DOHH2 (cell line): Measurements from ENCODE around the gene ZFAND3.

ENCODE experiments used
- H3F3A ChIP-seq: fragments of 200-600 bp; sonication (generic), shearing (Covaris generic); 2 replicates; pipeline ENCODE4 v1.6.0; 2016; ENCODE audit warnings: antibody characterized with exemption, mild to moderate bottlenecking; ENCODE audit not compliant: control insufficient read depth, insufficient read depth
- H3K27ac ChIP-seq: fragments of 200-600 bp; sonication (generic); 2 replicates; pipeline ENCODE4 v1.5.1; 2014; ENCODE audit warnings: low read depth, mild to moderate bottlenecking, low read length, moderate library complexity
- H3K27me3 ChIP-seq: fragments of 200-600 bp; sonication (generic); 2 replicates; pipeline ENCODE4 v1.6.1; 2014; ENCODE audit warnings: mild to moderate bottlenecking, low read length, mixed read lengths; ENCODE audit not compliant: control insufficient read depth
- H3K36me3 ChIP-seq: fragments of 200-600 bp; sonication (generic); 2 replicates; pipeline ENCODE4 v1.6.1; 2014; ENCODE audit warnings: mild to moderate bottlenecking, low read length, moderate library complexity, mixed read lengths; ENCODE audit not compliant: control insufficient read depth
- H3K4me1 ChIP-seq: fragments of 200-600 bp; sonication (generic); 2 replicates; pipeline ENCODE4 v1.6.1; 2014; ENCODE audit warnings: mild to moderate bottlenecking, low read length, mixed read lengths; ENCODE audit not compliant: control insufficient read depth
- H3K4me2 ChIP-seq: fragments of 200-600 bp; sonication (generic); 2 replicates; pipeline ENCODE4 v1.6.0; 2014; ENCODE audit warnings: mild to moderate bottlenecking, low read length, moderate library complexity
- H3K4me3 ChIP-seq: fragments of 200-600 bp; sonication (generic); 2 replicates; pipeline ENCODE4 v1.5.1; 2014; ENCODE audit warnings: mild to moderate bottlenecking, low read length, mixed read lengths
- H3K79me2 ChIP-seq: fragments of 200-600 bp; sonication (generic); 2 replicates; pipeline ENCODE4 v1.6.1; 2014; ENCODE audit warnings: mild to moderate bottlenecking, low read length, mixed read lengths; ENCODE audit not compliant: control insufficient read depth
- H3K9me2 ChIP-seq: fragments of 200-600 bp; sonication (generic); replicated peaks from 2 replicates; pipeline ENCODE4 v1.6.1; 2014; ENCODE audit warnings: mild to moderate bottlenecking, low read length, mixed read lengths; ENCODE audit not compliant: control insufficient read depth
- H3K9me3 ChIP-seq: fragments of 200-600 bp; sonication (generic); 2 replicates; pipeline ENCODE4 v1.6.1; 2014; ENCODE audit warnings: antibody characterized with exemption, low read length, mixed read lengths; ENCODE audit not compliant: control insufficient read depth, insufficient read depth
- H4K20me1 ChIP-seq: fragments of 200-600 bp; sonication (generic); 2 replicates; pipeline ENCODE4 v1.6.0; 2014; ENCODE audit warnings: low read depth, mild to moderate bottlenecking, antibody characterized with exemption, low read length, moderate library complexity; ENCODE audit not compliant: control insufficient read depth, insufficient read depth
- CTCF ChIP-seq: fragments of 200-600 bp; sonication (generic); IDR thresholded peaks from one replicate; pipeline ENCODE4 v1.5.1; 2014; ENCODE audit warnings: antibody characterized with exemption, mild to moderate bottlenecking, low read depth, low read length; ENCODE audit not compliant: poor library complexity, severe bottlenecking
- EZH2phosphoT487 ChIP-seq: fragments of 200-600 bp; sonication (generic); IDR thresholded peaks from 2 replicates; pipeline ENCODE4 v1.6.1; 2017; ENCODE audit warnings: borderline replicate concordance, mild to moderate bottlenecking, antibody characterized with exemption, low read length, moderate library complexity, mixed read lengths

ZFAND3 gene

GRCh38 chr6:37819177-37819801 is at the start of gene ZFAND3:
Gene ZFAND3 (plus strand): TSS chr6:37819727. CDS start chr6:37819946, 219 bp downstream.
- Histone ChIP-seq H3K27ac (peak within 1 kb of the TSS; percentile 61), H3K9me3 (no peaks in the 10 kb centered on the region), H3K36me3 (no peaks in the 10 kb centered on the region), H3K4me2 (peak within 1 kb of the TSS; percentile 91), H3K9me2 (no peaks in the 10 kb centered on the region), H3K4me1 (peaks cover 15% of the 10 kb centered on the region), H3K27me3 (0 out of 2 replicates have a peak, but pooled peaks cover 5% of the 10 kb centered on the region), H3K4me3 (peak within 1 kb of the TSS; percentile 90), H3K79me2 (peaks cover 43% of the 10 kb centered on the region), H4K20me1 (peaks cover 5% of the 10 kb centered on the region; the same call in 1 of the 2 replicates), H3F3A (peaks cover 9% of the 10 kb centered on the region; the same call in 1 of the 2 replicates)
- no peak for TF ChIP-seq EZH2phosphoT487
- no peak for TF ChIP-seq CTCF

GRCh38 chr6:37774028-37774680 is 45.4 kb upstream of the ZFAND3 start:
- Histone ChIP-seq H3K9me3 (no peaks in the 10 kb centered on the region), H3K79me2 (no peaks in the 10 kb centered on the region), H3F3A (no peaks in the 10 kb centered on the region), H4K20me1 (no peaks in the 10 kb centered on the region), H3K27me3 (peaks cover 2% of the 10 kb centered on the region; the same call in 1 of the 2 replicates), H3K27ac (no peak overlapping the region), H3K4me2 (no peak overlapping the region), H3K36me3 (no peaks in the 10 kb centered on the region), H3K9me2 (no peaks in the 10 kb centered on the region), H3K4me1 (no peaks in the 10 kb centered on the region), H3K4me3 (no peak overlapping the region)
- TF ChIP-seq EZH2phosphoT487 (no peak), CTCF (no peak)

GRCh38 chr6:37776566-37776965 is 43.0 kb upstream of the ZFAND3 start:
- Histone ChIP-seq H3K79me2 (no peaks in the 10 kb centered on the region), H3K36me3 (no peaks in the 10 kb centered on the region)

More at GRCh38 chr6:37776566-37776965, 43.0 kb upstream of the ZFAND3 start:
- no peaks in the 10 kb centered on the region for H3F3A ChIP-seq
- H3K4me2 ChIP-seq, result no peak overlapping the region
- peaks cover 2% of the 10 kb centered on the region; the same call in 1 of the 2 replicates for H3K27me3 ChIP-seq
- TF ChIP-seq EZH2phosphoT487 (no peak), CTCF (no peak)
- H3K4me1 ChIP-seq, result no peaks in the 10 kb centered on the region
- H3K4me3 ChIP-seq, result no peak overlapping the region
- no peak overlapping the region for H3K27ac ChIP-seq
- no peaks in the 10 kb centered on the region for H3K9me2 ChIP-seq
- H4K20me1 ChIP-seq, result no peaks in the 10 kb centered on the region
- H3K9me3 ChIP-seq, result no peaks in the 10 kb centered on the region
